Hepatocyte (in vitro differentiated cells): ENCODE data around the gene CEP85L. TPM values are rescaled to one million over a fixed set of nuclear protein-coding genes. Genes with fewer than 3 reads are reported as not detected.

Experiments
- DNase-seq: peaks from one replicate; pipeline ENCODE4 v3.0.0-alpha.2; 2016; ENCODE audit warnings: low spot score
- H2AFZ ChIP-seq: fragments of 200-600 bp; sonication (generic); 2 replicates; pipeline ENCODE4 v1.6.0; 2016; ENCODE audit warnings: antibody characterized with exemption, mild to moderate bottlenecking
- H3K27ac ChIP-seq: fragments of 200-600 bp; sonication (generic); 2 replicates; pipeline ENCODE4 v1.5.1; 2016; ENCODE audit warnings: mild to moderate bottlenecking
- H3K27me3 ChIP-seq: fragments of 200-600 bp; sonication (generic); 2 replicates; pipeline ENCODE4 v1.6.1; 2016
- H3K36me3 ChIP-seq: fragments of 200-600 bp; sonication (generic); replicated peaks from 2 replicates; pipeline ENCODE4 v1.5.1; 2016; ENCODE audit warnings: low read depth; ENCODE audit not compliant: insufficient read depth
- H3K4me1 ChIP-seq: fragments of 200-600 bp; sonication (generic); 2 replicates; pipeline ENCODE4 v1.5.1; 2016; ENCODE audit warnings: mild to moderate bottlenecking, moderate library complexity; ENCODE audit not compliant: insufficient read depth
- H3K4me2 ChIP-seq: fragments of 200-600 bp; sonication (generic); 2 replicates; pipeline ENCODE4 v1.6.0; 2016
- H3K4me3 ChIP-seq: fragments of 200-600 bp; sonication (generic); 2 replicates; pipeline ENCODE4 v1.5.1; 2016; ENCODE audit warnings: mild to moderate bottlenecking
- H3K79me2 ChIP-seq: fragments of 200-600 bp; sonication (generic); 2 replicates; pipeline ENCODE4 v1.6.0; 2017; ENCODE audit warnings: mild to moderate bottlenecking
- H3K9me2 ChIP-seq: fragments of 200-600 bp; sonication (generic); replicated peaks from 2 replicates; pipeline ENCODE4 v1.6.0; 2017; ENCODE audit warnings: mild to moderate bottlenecking; ENCODE audit not compliant: insufficient read depth
- H3K9me3 ChIP-seq: fragments of 200-600 bp; sonication (generic); 2 replicates; pipeline ENCODE4 v1.5.1; 2016; ENCODE audit warnings: low read depth, mild to moderate bottlenecking
- H4K20me1 ChIP-seq: fragments of 200-600 bp; sonication (generic); 2 replicates; pipeline ENCODE4 v1.6.0; 2016; ENCODE audit warnings: mild to moderate bottlenecking; ENCODE audit not compliant: insufficient read depth, poor library complexity, severe bottlenecking
- CTCF ChIP-seq: fragments of 200-600 bp; sonication (generic); IDR thresholded peaks from 2 replicates; pipeline ENCODE4 v1.5.1; 2016; ENCODE audit warnings: antibody characterized with exemption, mild to moderate bottlenecking; ENCODE audit not compliant: poor library complexity
- EZH2 ChIP-seq: fragments of 200-600 bp; sonication (generic); IDR thresholded peaks from 2 replicates; pipeline ENCODE4 v1.6.1; 2016; ENCODE audit warnings: antibody characterized with exemption, mild to moderate bottlenecking, borderline replicate concordance
- EZH2phosphoT487 ChIP-seq: fragments of 200-600 bp; sonication (generic); IDR thresholded peaks from one replicate; pipeline ENCODE4 v1.6.1; 2018; ENCODE audit warnings: antibody characterized with exemption, mild to moderate bottlenecking, low read depth, moderate library complexity; ENCODE audit not compliant: unreplicated experiment, severe bottlenecking
- WGBS: methylation state at CpG from one replicate; pipeline ENCODE4 v1.1.6; 2016; ENCODE audit warnings: low lambda C conversion rate; ENCODE audit errors: missing lambda C conversion rate; 5-methylcytosine and 5-hydroxymethylcytosine counted together
- polyA plus RNA-seq: library from polyadenylated mRNA; unstranded; fragments of >200 nt; fragmentation: Nextera tagmentation; extraction: Ambion mirVana; gene quantifications from 2 replicates; pipeline ENCODE4 v1.2.1, GENCODE V29; 2016
- total RNA-seq: library from RNA; depleted of rRNA; stranded (reverse); fragments of >200 nt; gene quantifications from 2 replicates; pipeline ENCODE4 v1.2.3, GENCODE V29; 2014

CEP85L gene
- total and polyA plus RNA-seq, 2 experiments from 2014 or later: 17.8 to 38.5 TPM

- DNase-seq: no peak
- Histone ChIP-seq H3K27me3 (peaks cover 4% of the 10 kb centered on the region), H3K4me3 (no peak overlapping the region), H3K9me2 (no peaks in the 10 kb centered on the region), H3K9me3 (no peaks in the 10 kb centered on the region), H2AFZ (no peak overlapping the region), H3K36me3 (no peaks in the 10 kb centered on the region), H3K27ac (no peak overlapping the region), H3K79me2 (peaks cover 88% of the 10 kb centered on the region), H4K20me1 (peaks cover 12% of the 10 kb centered on the region), H3K4me2 (no peak overlapping the region), H3K4me1 (no peaks in the 10 kb centered on the region)
- WGBS: 98% methylated on average over 2 of the region's 2 CpGs
- TF ChIP-seq EZH2phosphoT487: no peak
- TF ChIP-seq CTCF: no peak
- TF ChIP-seq EZH2: no peak
Measured at GRCh38 chr6:118646977-118647376, 4.4 kb downstream of the CEP85L start.

- TF ChIP-seq EZH2phosphoT487 (no peak), EZH2 (no peak), CTCF (no peak)
- WGBS: 85% methylated on average over 2 of the region's 2 CpGs
- Histone ChIP-seq H3K9me2 (no peaks in the 10 kb centered on the region), H2AFZ (no peak overlapping the region), H3K4me3 (no peak overlapping the region), H3K4me2 (no peak overlapping the region), H4K20me1 (peaks cover 12% of the 10 kb centered on the region), H3K9me3 (no peaks in the 10 kb centered on the region), H3K27ac (no peak overlapping the region), H3K36me3 (no peaks in the 10 kb centered on the region), H3K27me3 (peaks cover 4% of the 10 kb centered on the region), H3K4me1 (no peaks in the 10 kb centered on the region), H3K79me2 (peaks cover 98% of the 10 kb centered on the region)
- DNase-seq: no peak
Measured at GRCh38 chr6:118645395-118645794, 6.0 kb downstream of the CEP85L start.

GRCh38 chr6:118644007-118644406, 7.4 kb downstream of the CEP85L start:
- Histone ChIP-seq H3K27ac (no peak overlapping the region), H3K4me1 (no peaks in the 10 kb centered on the region), H3K4me3 (no peak overlapping the region), H3K36me3 (no peaks in the 10 kb centered on the region), H2AFZ (no peak overlapping the region), H3K27me3 (no peaks in the 10 kb centered on the region), H3K9me3 (no peaks in the 10 kb centered on the region), H3K4me2 (no peak overlapping the region), H4K20me1 (peaks cover 8% of the 10 kb centered on the region), H3K9me2 (no peaks in the 10 kb centered on the region), H3K79me2 (peaks cover 96% of the 10 kb centered on the region)
- WGBS: 85% methylated on average over 2 of the region's 2 CpGs
- no peak for TF ChIP-seq EZH2
- TF ChIP-seq EZH2phosphoT487: no peak
- TF ChIP-seq CTCF: no peak
- DNase-seq: no peak

- Histone ChIP-seq H3K4me1 (no peaks in the 10 kb centered on the region), H3K79me2 (peaks cover 92% of the 10 kb centered on the region), H3K4me3 (no peak overlapping the region), H2AFZ (no peak overlapping the region), H4K20me1 (peaks cover 10% of the 10 kb centered on the region), H3K9me2 (no peaks in the 10 kb centered on the region), H3K36me3 (no peaks in the 10 kb centered on the region), H3K27me3 (no peaks in the 10 kb centered on the region), H3K4me2 (no peak overlapping the region), H3K9me3 (no peaks in the 10 kb centered on the region), H3K27ac (no peak overlapping the region)
- no peak for DNase-seq
- no peak for TF ChIP-seq CTCF
- 67% methylated on average over 1 of the region's 1 CpG for WGBS
Measured at GRCh38 chr6:118641042-118641441, 10.3 kb downstream of the CEP85L start.
